CD4-positive, alpha-beta T cell treated with Interleukin-4 for 1 hour (primary cell): ENCODE results near the gene TMEM87A.
A peak's percentile ranks its signal among the peaks of the same experiment; 100 is the strongest.
"Not testable (repeated sequence)": the region's sequence is repeated elsewhere in the genome, so short reads cannot be mapped to it uniquely, and the experiment has no call there.

Source experiments
- DNase-seq, 2 donors: peaks; one replicate each; pipeline ENCODE4 v3.0.0-alpha.2; 2020 to 2022

TMEM87A gene

DNA sequence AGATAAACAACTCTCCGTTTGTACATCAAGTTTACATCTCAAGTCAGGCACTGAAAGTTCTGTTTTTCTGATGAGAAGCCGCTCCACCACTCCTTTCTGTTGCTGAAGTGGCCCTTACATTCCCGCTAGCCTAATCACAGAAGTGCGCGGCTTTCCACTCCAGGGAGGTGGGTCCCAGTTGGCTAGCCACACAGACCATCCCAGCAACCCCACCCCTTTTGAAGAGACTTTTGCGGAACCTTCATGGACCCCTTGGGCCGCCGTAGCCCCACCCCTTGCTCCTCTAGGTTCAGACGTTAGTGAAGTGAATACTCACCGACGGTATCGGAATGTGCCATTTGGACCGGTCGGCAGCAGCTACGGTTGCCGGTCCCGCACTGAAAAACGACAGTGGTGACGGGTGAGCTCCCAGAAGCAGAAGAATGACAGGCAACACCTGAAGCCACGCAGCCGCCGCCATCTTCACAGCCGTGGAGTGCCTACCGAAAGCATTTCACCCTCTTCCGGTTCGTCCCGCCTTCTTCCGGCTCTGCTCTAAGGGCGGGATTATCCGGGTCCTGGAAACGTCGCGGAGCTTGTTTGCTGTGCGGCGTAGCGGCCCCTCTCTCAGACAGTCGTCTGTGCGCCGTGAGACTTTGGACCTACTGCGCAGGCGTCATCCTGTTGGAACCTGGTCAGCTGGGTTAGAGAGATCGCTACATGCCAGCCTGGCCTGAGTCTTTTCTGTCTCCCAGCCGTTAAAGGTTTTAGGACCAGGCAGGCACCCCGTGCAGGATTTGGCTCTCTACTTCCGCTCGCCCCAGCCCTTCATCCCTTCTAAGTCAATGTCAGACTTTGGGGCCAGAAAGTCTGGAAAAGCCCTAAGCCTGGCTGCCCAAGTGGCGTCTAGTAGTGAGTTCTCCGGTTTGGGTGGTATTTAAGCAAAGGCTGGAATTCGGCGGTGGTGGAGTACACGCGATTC is at the start of gene TMEM87A, which contains the start of gene GANC:
Gene TMEM87A (minus strand): TSS at position 495 of the 961 bp plus-strand sequence. CDS start 35 bp downstream, at position 460.
Gene GANC (plus strand): TSS at position 263 of the 961 bp plus-strand sequence. CDS start 1,281 bp downstream, outside the sequence.
- peak; percentile 97 for DNase-seq

DNA sequence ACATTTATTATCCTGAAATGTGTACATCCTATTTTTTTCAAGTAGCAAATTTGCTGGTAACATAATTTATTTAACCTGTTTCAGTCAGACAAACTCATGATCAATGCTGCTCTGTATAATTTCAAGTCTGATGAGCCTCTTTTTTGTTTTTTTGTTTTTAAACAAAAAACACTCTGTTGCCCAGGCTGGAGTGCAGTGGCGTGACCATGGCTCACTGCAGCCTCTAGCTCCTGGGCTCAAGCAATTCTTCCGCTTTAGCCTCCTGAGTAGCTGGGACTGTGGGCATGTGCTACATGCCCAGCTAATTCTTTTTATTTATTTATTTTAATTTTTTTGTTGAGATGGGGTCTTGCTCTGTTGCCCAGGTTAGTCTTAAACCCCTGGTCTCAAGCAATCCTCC is 46.0 kb upstream of the TMEM87A start:
- DNase-seq, result no peak

- DNase-seq, result not testable (repeated sequence)
Observed at GRCh38 chr15:42316282-42316805, 43.1 kb upstream of the TMEM87A start.

DNA sequence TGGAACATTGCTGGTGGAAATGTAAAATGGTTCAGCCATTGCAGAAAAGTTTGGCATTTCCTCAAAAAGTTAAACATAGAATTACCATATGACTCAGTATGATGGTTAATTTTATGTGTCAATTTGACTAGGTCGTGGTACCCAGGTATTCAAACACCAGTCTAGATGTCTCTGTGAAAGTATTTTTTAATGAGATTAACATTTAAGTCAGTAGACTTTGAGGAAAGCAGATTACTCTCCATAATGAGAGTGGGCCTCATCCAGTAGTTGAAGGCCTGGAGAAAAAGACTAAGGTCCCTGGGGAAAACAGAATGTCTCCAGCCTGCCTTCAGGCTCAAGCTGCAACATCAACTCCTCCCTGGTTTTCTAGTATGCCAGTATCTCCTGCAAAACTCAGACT is 42.3 kb upstream of the TMEM87A start:
- DNase-seq, result no peak

- DNase-seq, result no peak
Observed at GRCh38 chr15:42314818-42315217, 41.6 kb upstream of the TMEM87A start.

GRCh38 chr15:42313463-42313862 is 40.2 kb upstream of the TMEM87A start:
- no peak for DNase-seq

DNA sequence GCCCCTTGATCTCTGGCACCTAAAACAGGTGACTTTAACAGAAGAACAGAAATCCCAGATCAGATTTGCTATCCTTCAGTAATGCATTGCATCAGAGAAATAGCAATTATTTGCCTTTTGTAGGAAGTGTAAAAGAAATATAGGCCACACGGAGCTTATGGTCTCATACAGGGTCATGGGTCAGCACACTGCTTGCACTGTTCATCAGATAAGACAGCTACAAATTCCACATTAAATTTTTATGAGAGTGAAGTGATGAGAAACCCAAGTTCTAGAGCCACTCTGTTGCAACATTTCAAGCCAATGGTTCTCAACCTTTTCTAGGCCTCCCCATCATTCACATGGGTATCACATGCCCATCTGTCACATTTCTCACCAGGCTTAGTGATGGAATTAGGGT is 33.4 kb upstream of the TMEM87A start:
- no peak for DNase-seq

DNA sequence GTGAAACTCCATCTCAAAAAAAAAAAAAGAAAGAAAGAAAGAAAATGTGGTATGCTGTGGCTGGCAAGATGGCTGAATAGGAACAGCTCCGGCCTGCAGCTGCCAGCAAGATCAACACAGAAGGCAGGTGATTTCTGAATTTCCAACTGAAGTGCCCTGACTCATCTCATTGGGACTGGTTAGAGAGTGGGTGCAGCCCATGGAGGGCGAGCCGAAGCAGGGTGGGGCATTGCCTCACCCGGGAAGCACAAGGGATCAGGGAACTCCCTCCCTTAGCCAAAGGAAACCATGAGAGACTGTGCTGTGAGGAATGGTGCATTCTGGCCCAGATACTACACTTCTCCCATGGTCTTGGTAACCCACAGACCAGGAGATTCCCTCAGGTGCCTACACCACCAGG is 27.8 kb upstream of the TMEM87A start:
- not testable (repeated sequence) for DNase-seq

DNA sequence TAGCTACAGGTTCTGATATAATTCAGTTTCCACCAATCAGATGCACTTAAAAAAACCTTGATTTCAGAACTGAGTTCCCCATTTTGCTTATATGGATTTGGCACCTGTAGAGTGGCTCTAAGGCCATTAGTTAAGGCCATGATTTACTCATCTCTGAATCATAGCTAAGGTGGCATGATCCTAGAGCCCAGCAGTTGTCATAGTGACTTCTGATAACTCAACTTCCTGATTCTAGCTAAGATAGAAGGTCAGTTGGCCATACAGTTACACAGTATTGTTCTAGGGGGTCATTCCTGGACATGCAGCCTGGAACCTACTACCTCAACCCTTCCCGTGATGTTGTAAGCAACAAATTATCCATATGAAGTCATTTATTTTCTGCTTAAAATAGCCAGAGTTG is 15.9 kb upstream of the TMEM87A start:
- no peak for DNase-seq

- no peak for DNase-seq
Observed at GRCh38 chr15:42287931-42288330, 14.7 kb upstream of the TMEM87A start.

- no peak for DNase-seq
Observed at GRCh38 chr15:42286445-42287029, 13.3 kb upstream of the TMEM87A start.

DNA sequence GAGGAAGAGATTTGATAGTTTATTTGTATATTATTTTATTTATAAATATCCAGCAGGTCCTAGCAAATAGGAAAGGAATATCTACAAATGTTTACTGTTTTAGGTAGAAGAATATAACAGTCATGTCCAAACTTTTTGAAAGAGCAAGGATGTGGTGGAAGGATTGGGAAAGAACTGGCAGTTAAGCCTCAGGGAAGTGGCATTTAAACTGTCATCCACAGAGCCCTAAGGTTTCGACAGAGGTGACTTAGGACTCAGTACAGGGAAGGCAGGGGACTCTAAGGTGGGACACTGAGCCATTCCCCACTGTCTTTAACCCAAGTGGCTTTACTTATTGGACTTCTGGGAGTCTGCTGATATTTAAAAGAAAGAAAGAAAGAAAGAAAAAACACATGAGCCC is 11.8 kb upstream of the TMEM87A start:
- no peak for DNase-seq

DNA sequence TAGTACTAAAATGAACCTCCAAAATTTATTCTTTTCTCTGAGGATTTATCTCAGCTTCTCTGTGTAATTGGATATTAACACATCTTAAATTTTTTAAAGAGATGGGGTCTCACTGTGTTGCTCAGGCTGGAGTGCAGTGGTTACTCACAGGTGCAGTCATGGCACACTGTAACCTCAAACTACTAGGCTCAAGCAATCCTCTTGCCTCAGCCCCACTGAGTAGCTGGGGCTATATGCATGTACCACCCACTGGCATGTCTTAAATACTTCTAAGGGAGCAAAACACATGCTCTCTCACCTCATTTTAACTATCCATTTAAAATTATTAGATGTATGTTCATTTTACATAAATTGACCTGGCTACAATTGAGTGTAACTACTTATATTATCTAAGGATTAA is 11.3 kb upstream of the TMEM87A start:
- DNase-seq, result no peak

- DNase-seq, result no peak
Observed at GRCh38 chr15:42283671-42284070, 10.4 kb upstream of the TMEM87A start.

GRCh38 chr15:42282926-42283325 is 9.7 kb upstream of the TMEM87A start:
- no peak for DNase-seq

GRCh38 chr15:42282344-42282743 is 9.1 kb upstream of the TMEM87A start:
- no peak for DNase-seq

DNA sequence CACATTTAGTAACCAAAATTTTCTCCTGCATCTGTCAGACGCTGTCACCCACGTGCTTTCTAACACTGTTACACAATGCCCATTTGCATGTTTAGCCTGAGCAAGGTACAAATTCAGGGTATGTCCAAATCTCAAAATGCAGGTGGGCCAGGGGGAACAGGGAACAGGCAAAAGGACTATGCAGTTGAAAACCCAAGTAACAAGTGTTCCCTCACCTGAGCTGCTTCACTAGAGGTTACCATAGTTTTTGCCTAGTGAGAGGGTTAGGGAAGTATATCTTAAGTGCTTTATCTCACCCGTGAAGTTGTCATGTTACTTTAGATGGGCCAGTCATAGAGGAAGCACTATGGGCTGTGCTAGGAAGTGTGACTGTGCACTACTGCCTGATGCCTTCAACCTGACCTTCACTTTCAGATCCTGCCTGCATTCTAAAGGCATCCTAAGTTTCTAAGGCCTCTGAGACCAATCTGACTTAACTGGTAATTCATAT is 6.0 kb upstream of the TMEM87A start:
- DNase-seq, result peak in 1 of 2 donors; percentile 21

DNA sequence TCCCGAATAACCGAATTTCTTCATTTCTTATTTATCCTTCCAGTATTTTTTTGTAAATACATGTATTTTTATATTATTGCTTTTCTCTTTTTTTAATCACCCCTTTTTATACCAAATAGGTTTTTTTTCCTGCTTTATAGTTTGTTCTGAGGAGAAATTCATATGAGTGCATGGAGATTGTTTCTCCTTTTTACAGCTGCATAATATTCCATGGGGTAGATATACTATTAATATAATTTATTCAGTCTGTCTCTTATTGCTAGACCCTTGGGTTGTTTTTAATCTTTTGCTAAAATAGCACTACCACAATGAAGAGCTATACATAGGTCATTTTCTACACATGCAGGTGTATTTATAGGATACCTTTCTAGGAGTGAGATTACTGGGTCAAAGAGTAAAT is 3.5 kb upstream of the TMEM87A start:
- no peak for DNase-seq

DNA sequence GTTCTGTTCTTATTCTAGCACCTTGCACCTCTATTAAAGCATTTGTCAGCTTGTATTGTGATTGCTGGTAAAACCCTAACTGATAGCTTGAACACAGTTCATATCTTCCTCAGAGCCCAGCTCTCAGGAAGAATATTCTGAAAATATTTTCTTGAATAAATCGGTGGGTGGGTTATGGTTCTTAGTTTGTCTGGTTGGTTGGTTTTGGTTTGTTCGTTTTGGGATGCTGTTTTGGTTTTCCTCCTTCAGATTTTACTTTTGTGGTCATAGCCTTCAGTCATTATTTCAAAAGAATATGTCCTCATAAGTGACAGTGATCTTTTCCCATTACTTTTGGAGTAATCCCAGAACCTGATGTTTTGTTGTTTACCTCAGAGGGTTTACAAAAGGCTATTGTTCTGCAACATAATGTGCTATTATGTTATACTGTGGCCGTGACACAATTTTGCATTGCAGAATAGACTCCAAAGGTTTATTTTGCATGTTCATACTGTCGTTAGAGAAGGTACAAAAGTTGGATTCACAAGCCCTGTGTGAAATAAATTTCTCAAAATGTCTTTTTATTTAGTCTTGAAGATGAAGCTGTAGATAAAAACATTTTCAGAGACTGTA is 2.7 kb upstream of the TMEM87A start:
- no peak for DNase-seq

- DNase-seq, result no peak
Observed at GRCh38 chr15:42274702-42274989, 1.4 kb upstream of the TMEM87A start.

DNA sequence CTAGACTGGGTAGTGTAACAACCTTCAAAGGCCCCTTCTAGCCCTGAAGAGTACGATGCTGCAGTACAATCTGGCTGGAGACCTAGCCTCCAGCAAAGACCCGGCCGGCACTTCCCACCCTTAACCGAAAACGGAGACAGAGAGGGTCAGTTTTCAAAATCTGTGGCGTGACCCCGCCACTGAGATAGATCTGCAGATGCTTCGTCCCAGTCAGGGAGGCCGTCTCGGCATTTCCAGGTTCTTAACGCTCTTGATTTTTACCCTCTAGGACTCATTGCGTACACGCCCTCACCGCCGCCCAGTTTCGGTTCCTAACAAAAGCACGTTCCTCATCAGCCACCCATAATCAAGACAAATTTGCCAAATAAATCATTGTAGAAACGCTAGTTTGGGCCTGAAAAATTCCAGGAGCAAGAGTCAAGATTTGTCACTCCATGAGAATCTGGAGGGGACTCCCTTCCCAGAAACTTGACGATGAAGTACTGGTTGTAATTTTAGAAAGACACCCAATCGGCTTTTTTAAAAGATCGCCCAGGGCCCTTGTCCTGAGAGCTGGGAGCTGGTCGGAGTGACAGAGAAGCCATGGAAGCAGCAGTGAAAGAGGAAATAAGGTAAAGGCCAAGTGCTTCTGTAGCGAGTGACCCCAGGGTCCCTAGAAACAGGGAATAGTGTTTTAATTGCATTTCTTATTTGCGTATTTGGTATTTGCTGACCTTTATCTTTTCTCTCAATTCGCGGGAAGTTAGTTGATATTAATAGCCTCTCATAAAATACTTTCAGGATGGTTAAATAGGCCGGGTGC is 868 bp upstream of the TMEM87A start:
- DNase-seq, result peak; percentile 63 to 65

DNA sequence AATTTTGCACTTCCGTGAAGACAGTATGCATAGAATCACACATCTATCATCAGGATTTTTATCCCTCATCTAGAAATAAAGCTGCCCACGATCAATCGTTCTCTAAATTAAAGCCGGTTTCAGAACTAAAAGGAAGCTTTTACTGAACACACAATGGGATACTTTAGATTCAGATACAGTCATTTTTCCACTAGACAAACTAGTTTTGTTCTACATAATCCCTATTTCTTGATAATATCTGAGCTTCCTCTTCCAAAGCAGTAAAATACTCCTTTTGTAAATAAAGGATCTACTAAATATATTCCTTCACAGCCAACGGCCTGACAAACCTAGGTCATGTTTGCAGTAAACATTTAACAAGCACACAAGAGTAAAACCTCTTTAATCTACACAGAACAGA is 2.2 kb downstream of the TMEM87A start:
- no peak for DNase-seq

DNA sequence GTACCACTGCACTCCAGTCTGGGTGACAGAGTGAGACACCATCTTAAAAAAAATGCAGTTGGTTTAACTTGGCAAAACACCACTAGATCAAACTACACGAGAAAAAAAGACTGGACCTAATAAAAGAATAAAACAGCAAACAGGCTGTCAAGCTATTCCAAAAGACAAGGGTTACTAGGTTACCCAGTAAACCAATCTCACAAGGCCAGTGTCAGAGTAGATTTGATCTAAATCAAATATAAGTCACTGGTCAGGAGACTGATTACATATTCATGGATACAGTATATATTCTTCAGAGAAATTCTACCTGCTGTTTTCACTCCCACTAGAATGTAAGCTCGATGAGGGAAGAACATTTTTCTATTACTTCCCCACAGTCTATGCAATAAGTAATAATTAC is 2.7 kb downstream of the TMEM87A start:
- no peak for DNase-seq
